UCSD-AML1 (cell line): ENCODE measurements around the gene DBF4B.

ENCODE experiments used
- DNase-seq: peaks from one replicate; lab custom pipeline; 2025; ENCODE audit not compliant: unreplicated experiment; lab: John Stamatoyannopoulos, UW

The DBF4B gene

DNA sequence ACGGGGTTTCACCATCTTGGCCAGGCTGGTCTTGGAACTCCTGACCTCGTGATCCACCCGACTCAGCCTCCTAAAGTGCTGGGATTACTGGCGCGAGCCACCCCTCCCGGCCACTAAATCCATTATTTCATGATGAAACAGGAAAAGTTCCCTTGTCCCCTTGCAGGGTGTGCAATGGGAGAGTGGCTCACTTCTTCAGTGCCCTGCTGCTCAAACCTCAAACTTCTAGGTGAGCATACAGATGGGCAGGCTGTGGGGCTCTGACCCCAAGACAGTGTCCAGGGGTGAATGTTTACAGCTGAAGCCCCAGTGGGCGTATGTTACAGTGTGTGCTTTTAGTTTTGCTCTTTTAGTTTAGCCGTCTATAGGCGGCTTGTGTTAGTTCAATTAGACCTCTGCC lies 87.0 kb downstream of the DBF4B start:
- DNase-seq, result no peak

DNA sequence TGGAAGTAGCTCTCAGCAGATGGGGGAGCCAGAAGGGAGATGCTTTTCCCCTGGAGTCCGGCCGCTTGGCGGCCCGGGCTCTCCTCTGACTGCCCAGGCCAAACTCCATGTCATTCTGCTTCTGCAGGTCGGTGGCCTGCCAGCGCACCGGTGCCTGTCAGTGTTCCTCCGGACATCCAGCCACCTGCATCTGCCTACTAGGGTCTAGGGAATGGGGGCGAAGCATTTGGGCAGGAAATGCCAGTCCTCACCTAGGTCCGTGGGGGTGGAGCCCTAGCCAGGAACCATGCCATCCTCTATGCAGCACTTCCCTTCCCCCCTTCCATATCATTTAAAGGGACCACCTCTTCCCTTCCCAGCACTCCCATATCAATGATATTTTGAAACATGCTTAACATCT lies 87.5 kb downstream of the DBF4B start:
- DNase-seq, result no peak

DNA sequence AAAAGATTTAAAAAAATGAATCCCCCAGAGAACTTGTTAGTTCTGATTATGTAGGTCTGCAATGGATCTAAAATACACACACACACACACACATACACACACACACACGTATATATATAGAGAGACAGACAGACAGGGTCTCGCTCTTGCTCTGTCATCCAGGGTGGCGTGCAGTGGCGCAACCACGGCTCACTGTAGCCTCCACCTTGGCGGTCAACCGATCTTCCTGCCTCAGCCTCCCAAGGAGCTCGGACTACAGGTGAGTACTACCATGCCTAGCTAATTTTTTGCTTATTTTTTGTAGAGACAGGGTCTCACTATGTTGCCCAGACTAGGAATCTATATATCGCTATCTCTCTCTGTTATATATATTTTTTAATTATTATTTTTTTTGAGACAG lies 88.3 kb downstream of the DBF4B start:
- DNase-seq, result no peak

DNA sequence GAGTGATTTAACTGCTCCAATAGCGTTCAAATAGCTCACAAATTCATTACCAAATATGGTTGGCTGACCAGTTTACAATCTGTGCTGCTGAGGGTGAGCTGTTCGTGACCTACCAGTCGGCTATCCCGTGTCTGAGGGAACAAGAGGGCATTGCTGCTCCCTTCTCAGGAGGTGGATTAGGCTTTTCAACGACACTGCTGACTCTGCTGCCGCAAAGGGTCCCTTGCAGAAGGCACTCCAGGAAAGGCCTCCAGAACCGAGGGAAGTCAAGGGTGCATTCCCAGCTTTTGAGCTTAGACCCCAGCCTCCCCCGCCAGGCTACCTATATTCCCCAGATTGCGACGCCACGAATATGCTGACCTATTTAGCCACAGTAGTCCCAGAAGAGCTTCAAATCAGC lies 89.3 kb downstream of the DBF4B start:
- DNase-seq, result no peak

DNA sequence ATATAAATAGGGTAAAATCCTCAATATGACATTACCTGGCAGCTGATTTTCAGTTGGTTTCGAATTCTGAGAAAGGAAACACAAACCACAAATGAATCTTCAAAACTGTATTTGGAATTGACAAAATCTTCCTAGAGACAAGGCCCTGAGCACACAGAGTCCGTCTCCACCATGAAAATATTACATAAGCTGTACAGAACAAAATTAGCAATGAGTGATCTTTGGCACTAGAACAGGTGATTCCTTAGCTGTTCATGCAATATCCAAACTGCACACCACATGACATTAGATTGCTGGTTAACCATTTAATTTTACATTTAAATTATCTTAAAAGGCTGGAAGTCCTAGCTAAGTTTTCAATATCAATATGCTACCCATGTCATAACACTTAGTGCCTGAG lies 89.9 kb downstream of the DBF4B start:
- DNase-seq, result no peak
